Activated CD8-positive, alpha-beta memory T cell treated with anti-CD3 and anti-CD28 coated beads, Interleukin-2, amount 50 U/mL, for 24 hours (primary cell): ENCODE data around the gene ZNF830.
"Not testable (repeated sequence)": the region's sequence is repeated elsewhere in the genome, so short reads cannot be mapped to it uniquely, and the experiment has no call there.

ENCODE experiments used
- DNase-seq: peaks from one replicate; pipeline ENCODE4 v3.0.0-alpha.2; 2020; ENCODE audit errors: extremely low read depth

ZNF830 gene

DNA sequence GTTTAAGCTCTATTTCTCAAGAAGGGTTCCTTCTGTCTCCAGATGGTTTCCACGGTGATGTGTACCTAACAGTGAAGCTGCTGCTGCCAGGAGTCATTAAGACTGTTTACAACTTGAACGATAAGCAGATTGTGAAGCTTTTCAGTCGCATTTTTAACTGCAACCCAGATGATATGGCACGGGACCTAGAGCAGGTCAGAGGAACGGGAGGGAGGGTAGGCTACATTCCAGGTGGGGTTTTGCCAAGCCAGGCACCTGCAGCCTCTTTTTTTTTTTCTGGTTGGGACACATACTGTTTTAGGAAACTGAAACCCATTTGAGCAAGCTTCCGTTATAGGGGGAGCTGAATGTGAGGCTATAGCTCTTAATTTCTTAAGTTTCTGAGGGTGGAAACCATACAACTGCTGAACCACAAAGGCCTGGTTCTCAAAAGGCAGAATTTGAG, 29.6 kb downstream of the ZNF830 start:
- no peak for DNase-seq

GRCh38 chr17:34991606-34992005, 30.3 kb downstream of the ZNF830 start:
- no peak for DNase-seq

GRCh38 chr17:34993031-34993430, 31.7 kb downstream of the ZNF830 start:
- no peak for DNase-seq

DNA sequence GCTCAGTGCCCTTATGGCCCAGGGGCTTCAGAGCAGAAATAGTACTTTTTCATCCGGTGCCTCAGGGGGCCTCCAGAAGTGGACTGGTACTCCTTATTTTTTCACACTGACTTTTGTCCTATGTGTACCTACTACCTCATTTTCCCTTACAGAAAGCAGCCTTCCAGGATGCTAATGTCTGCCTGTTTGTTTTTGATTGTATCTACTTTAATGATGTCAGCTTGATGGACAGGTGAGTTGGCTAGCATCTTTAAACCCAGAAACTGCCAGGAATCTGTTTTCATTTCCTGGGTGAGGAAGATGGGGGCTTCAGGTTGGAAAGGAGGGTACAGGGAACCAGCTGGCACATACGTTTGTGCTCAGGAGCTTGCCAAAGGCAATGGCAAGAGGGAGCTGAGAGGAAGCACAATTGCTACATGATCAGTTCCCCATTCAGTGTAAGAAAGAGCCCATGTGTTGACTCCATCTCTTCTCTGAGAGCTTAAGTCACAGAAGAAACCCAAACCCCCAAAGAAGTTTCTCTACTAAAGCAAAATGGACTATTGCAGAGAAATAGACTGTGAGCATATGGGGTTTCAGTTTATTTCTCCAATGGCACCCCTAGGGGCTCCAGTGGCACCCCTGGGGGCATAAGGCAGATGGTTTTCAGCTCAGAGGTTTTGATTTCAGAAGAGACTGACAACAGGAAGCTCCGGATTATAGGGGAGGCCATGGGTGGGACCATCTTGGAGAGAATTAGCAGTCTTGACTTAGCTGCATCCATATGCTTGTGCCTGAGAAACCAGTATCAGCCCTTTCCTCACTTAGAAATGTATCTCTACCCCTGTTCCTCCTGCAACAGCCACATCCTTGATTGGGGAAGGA, 35.3 kb downstream of the ZNF830 start:
- DNase-seq: no peak

- DNase-seq: no peak
These were observed 36.1 kb downstream of the ZNF830 start for GRCh38 chr17:34997355-34997862.

GRCh38 chr17:34998205-34998604, 36.9 kb downstream of the ZNF830 start:
- peak; percentile 29 for DNase-seq

DNA sequence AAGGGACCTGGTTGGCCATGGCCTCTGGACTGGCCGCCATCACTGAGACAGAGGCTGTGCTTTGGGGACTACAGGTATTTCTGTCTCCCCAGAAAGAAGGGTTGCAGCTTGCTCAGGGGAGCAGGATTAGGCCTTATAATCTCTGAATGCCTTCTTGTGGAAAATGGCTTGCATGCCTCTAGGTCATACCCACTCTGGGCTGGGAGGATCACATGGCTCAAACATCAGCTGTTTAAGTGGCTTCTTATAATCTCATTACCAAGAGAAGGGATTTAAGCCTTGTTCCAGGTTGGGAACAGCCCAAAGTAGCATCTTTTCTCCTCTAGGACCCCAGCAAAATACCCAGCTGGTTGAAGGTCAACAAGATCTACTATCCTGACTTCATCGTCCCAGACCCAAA, 38.1 kb downstream of the ZNF830 start:
- DNase-seq: no peak

GRCh38 chr17:35000965-35001364, 39.6 kb downstream of the ZNF830 start:
- not testable (repeated sequence) for DNase-seq

DNA sequence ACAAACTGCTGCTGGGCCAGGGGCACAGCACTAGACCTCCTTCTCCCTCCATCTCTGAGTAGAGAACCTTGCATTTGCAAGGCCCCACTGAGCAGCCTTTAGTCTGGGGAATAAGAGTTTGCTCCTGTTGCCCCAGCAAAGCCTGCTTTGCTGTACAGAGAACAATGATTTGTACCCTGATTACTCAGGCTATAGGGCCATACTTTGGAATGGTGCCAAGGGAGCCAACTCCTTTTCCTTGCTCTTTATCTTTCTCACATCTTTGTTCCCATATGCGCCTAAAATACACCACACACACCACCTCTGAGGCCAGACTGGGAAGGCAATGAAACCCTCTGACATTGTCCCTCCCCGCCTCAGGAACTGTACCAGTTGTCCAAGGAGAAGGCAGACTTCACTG, 40.2 kb downstream of the ZNF830 start:
- DNase-seq: no peak

DNA sequence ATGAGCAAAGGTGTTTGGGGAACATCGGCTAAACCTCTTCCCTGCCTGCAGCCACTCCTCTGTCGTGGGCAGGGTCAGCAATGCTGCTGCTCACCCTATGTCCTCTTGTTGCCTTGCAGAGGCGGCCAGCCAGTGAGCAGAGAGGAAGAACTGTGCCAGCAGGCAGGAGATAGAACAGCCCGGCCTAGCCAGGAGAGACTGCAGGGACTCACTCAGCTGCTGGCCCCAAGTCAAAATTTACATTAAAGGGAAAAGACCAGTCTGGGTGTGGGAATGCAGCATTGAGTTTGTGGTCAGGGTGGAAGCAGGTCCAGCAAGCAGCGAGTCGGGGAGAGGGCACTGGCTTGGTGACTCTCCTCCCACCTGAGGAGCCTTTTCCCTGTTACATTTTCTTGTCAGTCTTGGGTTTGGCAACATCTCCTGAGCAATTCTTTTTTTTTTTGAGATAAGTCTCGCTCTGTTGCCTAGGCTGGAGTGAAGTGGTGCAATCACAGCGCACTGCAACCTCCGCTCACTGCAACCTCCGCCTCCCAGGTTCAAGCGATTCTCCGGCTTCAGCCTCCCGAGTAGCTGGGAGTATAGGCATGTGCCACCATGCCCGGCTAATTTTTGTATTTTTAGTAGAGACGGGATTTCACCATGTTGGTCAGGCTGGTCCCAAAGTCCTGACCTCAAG, 41.7 kb downstream of the ZNF830 start:
- no peak for DNase-seq

DNA sequence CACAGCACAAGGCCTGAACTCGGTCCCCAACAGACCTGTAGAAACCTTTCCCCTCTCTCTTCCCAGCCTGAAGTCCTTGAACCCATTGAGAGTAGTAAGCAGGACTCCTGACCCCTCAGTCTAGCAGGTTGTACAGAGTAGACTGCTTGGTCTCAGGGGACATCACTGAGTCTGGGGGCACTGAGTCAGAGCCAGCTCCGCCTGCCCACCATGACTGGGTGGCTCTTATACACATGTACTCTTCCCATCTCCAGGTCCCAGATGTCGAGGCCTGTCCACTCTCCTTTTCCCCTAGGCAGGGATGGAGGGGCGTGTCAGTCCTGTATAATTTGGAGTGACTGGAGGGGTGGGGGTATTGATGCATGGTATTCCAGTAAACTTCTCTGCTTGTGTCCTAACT, 42.4 kb downstream of the ZNF830 start:
- no peak for DNase-seq

GRCh38 chr17:35006345-35006744, 45.0 kb downstream of the ZNF830 start:
- DNase-seq: no peak

- DNase-seq: no peak
These were observed 45.6 kb downstream of the ZNF830 start for GRCh38 chr17:35006961-35007360.

GRCh38 chr17:35010093-35010492, 48.8 kb downstream of the ZNF830 start:
- no peak for DNase-seq

DNA sequence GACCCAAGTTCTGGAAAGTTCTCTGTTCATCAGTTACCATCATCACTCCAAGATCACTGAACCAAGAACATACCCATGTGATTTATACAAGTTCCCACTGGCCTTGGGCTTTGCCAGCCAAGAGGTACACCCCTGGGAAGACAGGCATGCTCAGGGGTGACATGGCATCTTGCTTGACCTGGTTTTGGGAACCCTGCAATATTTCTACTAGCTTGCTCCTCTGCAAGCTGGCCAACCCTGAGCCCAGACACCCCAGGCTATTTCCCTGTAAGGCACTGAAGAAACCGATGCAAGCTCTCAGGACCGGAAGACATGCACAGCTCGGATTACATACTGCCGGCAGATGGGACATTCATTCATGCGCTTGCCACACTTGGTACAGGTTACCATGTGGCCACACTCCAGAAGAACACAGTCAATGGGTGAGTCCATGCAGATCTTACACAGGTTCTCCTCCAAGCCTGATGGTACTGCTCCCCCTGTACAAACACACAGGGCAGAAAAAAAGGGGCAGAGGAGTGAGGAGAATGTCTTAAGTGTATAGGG, 50.4 kb downstream of the ZNF830 start:
- DNase-seq: no peak
